Measurements from ENCODE around the gene PTPRR.

Gene PTPRR

GRCh38 chr12:70598467-70599193, 321.9 kb downstream of the PTPRR start:
- DNase-seq (ENCODE audit: low read depth), result no peak

GRCh38 chr12:70592664-70593063, 327.9 kb downstream of the PTPRR start:
- DNase-seq (ENCODE audit: low read depth), result no peak

- no peak for DNase-seq (ENCODE audit: low read depth)
Measured at GRCh38 chr12:70590549-70591226, 329.9 kb downstream of the PTPRR start.

GRCh38 chr12:70590051-70590450, 330.5 kb downstream of the PTPRR start:
- peak; percentile 60 for DNase-seq (ENCODE audit: low read depth)

Data from fibroblast of the conjunctiva (primary cell).